PC-3 (cell line): ENCODE results near the gene JPH3.

Source experiments
- CTCF ChIP-seq: fragments of 300-600 bp; sonication (generic); conservative IDR thresholded peaks from 2 replicates; pipeline ENCODE4 v1.5.1; 2017; ENCODE audit warnings: antibody characterized with exemption, low read depth, mild to moderate bottlenecking, low read length
- EZH2 ChIP-seq: fragments of 300-600 bp; sonication (generic); IDR thresholded peaks from one replicate; pipeline ENCODE4 v1.6.1; 2017; ENCODE audit warnings: antibody characterized with exemption, mild to moderate bottlenecking, low read length; ENCODE audit not compliant: unreplicated experiment

GRCh38 chr16:87739801-87740200 lies 137.5 kb downstream of the JPH3 start:
- no peak for TF ChIP-seq CTCF
- TF ChIP-seq EZH2 = no peak
